HEK293T (cell line): ENCODE results near the gene MYL6B.

Source experiments
- SUZ12 ChIP-seq: fragments of 450-650 bp; IDR thresholded peaks from 2 replicates; pipeline ENCODE4 v1.6.1; 2016; ENCODE audit warnings: mild to moderate bottlenecking
- TF ChIP-seq, protein P1 (sequence below): fragments of 450-650 bp; IDR thresholded peaks from 2 replicates; pipeline ENCODE4 v1.6.1; 2016

DNA sequence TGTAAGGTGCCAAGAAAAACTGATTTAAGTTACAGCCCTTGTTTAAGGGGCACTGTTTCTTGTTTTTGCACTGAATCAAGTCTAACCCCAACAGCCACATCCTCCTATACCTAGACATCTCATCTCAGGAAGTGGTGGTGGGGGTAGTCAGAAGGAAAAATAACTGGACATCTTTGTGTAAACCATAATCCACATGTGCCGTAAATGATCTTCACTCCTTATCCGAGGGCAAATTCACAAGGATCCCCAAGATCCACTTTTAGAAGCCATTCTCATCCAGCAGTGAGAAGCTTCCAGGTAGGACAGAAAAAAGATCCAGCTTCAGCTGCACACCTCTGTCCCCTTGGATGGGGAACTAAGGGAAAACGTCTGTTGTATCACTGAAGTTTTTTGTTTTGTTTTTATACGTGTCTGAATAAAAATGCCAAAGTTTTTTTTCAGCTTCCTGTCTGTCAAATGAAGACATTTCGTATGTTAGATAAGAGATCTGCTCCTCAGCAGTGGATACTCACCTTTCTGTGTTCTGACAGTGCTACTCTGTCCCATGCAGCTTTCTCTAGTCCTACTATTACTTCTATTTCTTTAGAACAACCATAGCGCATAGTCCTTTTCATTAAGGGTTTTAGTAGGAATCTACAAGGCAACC is 49.2 kb upstream of the MYL6B start:
- TF ChIP-seq SUZ12, result no peak
- TF ChIP-seq, protein P1, sequence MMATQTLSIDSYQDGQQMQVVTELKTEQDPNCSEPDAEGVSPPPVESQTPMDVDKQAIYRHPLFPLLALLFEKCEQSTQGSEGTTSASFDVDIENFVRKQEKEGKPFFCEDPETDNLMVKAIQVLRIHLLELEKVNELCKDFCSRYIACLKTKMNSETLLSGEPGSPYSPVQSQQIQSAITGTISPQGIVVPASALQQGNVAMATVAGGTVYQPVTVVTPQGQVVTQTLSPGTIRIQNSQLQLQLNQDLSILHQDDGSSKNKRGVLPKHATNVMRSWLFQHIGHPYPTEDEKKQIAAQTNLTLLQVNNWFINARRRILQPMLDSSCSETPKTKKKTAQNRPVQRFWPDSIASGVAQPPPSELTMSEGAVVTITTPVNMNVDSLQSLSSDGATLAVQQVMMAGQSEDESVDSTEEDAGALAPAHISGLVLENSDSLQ, result no peak
